Peyer's patch (tissue), 4 donors: ENCODE measurements around the gene FSIP1. TPM values are rescaled to one million over a fixed set of nuclear protein-coding genes. Genes with fewer than 3 reads are reported as not detected.

Experiments
- DNase-seq, 3 donors: peaks; one replicate each; pipeline ENCODE4 v3.0.0-alpha.2; 2017 to 2019
- H3K27ac ChIP-seq, 4 donors: fragments of 200-600 bp; sonication (generic); one replicate each; pipeline ENCODE4 v1.5.1; 2016 to 2019
- H3K27me3 ChIP-seq, 2 donors: fragments of 200-600 bp; sonication (generic); one replicate each; pipeline ENCODE4 v1.5.1; 2019
- H3K36me3 ChIP-seq, 3 donors: fragments of 200-600 bp; sonication (generic); one replicate each; pipeline ENCODE4 v1.5.1; 2016 to 2019
- H3K4me1 ChIP-seq, 4 donors: fragments of 200-600 bp; sonication (generic); one replicate each; pipeline ENCODE4 v1.5.1; 2016 to 2019
- H3K4me3 ChIP-seq, 4 donors: fragments of 200-600 bp; sonication (generic); 1 replicate in 3 of 4; 2 replicates in 1 of 4; pipeline ENCODE4 v1.5.1; 2016 to 2019; ENCODE audit warnings: mild to moderate bottlenecking in 1 of 4
- H3K9me3 ChIP-seq, 4 donors: fragments of 200-600 bp; sonication (generic); one replicate each; pipeline ENCODE4 v1.5.1; 2016 to 2019; ENCODE audit warnings: mild to moderate bottlenecking in 1 of 4
- POLR2A ChIP-seq, 2 donors: fragments of 450-650 bp; IDR thresholded peaks; one replicate each; pipeline ENCODE4 v1.5.1; 2017; ENCODE audit warnings: antibody characterized with exemption in 2 of 2, mild to moderate bottlenecking in 2 of 2, moderate library complexity in 2 of 2
- total RNA-seq, 4 donors: library from RNA; depleted of rRNA; stranded (reverse); fragments of >200 nt; gene quantifications; one replicate each; pipeline ENCODE4 v1.1.0, GENCODE V29; 2016
- TF ChIP-seq, protein P1 (sequence below), 6 experiments: fragments of 450-650 bp in 4 of 6; fragments of 200-600 bp in 2 of 6; sonication (generic) in 1 of 6; IDR thresholded peaks; one replicate each; pipeline ENCODE4 v1.5.1; 2017 to 2019; ENCODE audit warnings: antibody characterized with exemption in 6 of 6, mild to moderate bottlenecking in 3 of 6, moderate library complexity in 1 of 6

FSIP1 gene
- total RNA-seq, 4 donors from 2014 or later = not detected

GRCh38 chr15:39687965-39688364 is 94.7 kb downstream of the FSIP1 start:
- Histone ChIP-seq H3K27me3 (no peaks in the 10 kb centered on the region), H3K4me1 (peaks cover 0 to 5% (median 0%) of the 10 kb centered on the region in 4 donors), H3K36me3 (no peaks in the 10 kb centered on the region), H3K4me3 (no peak overlapping the region), H3K27ac (no peak overlapping the region), H3K9me3 (no peaks in the 10 kb centered on the region)
- no peak for TF ChIP-seq POLR2A (IDR thresholded peaks at IDR 0.05)
- TF ChIP-seq, protein P1, sequence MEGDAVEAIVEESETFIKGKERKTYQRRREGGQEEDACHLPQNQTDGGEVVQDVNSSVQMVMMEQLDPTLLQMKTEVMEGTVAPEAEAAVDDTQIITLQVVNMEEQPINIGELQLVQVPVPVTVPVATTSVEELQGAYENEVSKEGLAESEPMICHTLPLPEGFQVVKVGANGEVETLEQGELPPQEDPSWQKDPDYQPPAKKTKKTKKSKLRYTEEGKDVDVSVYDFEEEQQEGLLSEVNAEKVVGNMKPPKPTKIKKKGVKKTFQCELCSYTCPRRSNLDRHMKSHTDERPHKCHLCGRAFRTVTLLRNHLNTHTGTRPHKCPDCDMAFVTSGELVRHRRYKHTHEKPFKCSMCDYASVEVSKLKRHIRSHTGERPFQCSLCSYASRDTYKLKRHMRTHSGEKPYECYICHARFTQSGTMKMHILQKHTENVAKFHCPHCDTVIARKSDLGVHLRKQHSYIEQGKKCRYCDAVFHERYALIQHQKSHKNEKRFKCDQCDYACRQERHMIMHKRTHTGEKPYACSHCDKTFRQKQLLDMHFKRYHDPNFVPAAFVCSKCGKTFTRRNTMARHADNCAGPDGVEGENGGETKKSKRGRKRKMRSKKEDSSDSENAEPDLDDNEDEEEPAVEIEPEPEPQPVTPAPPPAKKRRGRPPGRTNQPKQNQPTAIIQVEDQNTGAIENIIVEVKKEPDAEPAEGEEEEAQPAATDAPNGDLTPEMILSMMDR (IDR thresholded peaks at IDR 0.05) = no peak
- DNase-seq = no peak

DNA sequence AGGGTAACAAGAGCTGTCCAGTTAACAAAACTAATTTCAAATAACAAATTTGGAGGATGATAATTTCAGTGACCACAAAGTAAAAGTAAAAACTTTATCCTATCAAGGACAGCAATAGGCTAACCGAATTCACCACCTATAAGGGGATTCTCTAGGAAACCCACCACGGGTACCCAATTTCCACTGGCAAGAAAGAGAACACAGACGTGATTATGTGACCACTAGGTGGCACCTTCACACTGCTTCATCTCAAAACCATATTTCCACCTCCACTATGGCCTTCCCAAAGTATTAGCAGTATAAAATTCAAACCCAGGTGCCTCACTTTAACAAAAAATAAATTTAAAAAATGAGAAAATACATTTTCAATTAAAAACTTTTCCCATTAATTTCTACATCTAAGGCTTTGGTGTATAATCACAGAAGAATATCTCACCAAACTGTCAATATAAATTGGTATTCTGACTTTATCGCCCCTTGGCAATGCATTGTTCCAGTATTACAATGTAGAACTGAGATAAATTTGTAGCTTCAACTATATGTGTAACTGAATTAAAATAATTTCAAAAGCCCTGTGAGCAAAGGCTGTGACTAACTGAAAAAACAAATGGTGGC is 96.5 kb downstream of the FSIP1 start:
- no peaks in the 10 kb centered on the region for H3K4me1 ChIP-seq
- H3K27me3 ChIP-seq = no peaks in the 10 kb centered on the region
- TF ChIP-seq, protein P1 (IDR thresholded peaks at IDR 0.05) = peak in 5 of 6 experiments; percentile 46 to 85 (median 77)
- TF ChIP-seq POLR2A (IDR thresholded peaks at IDR 0.05) = no peak
- no peak overlapping the region for H3K27ac ChIP-seq
- H3K36me3 ChIP-seq = no peaks in the 10 kb centered on the region
- no peak overlapping the region for H3K4me3 ChIP-seq
- DNase-seq = peak in 2 of 3 donors; percentile 17 to 69
- H3K9me3 ChIP-seq = no peaks in the 10 kb centered on the region

DNA sequence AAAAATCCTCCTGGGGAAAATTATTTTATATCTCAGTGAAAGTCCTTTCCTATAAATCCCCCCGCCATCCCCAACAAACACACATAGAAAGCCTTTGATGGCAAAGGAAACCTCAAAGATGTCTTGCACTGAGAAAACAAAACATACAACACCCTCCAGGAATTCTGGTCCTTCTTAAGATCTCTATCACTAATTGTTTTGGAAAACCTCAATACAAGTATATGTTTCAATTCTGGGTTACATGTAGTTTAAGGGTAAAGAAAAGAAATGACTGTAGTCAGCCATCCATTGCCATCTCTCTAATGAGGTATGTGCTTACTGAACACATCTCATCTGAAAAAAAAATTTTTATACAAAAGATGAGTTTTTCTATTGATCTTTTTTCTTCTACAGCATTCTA is 97.3 kb downstream of the FSIP1 start:
- Histone ChIP-seq H3K4me1 (no peaks in the 10 kb centered on the region), H3K27ac (no peak overlapping the region), H3K4me3 (no peak overlapping the region), H3K27me3 (no peaks in the 10 kb centered on the region), H3K9me3 (no peaks in the 10 kb centered on the region), H3K36me3 (no peaks in the 10 kb centered on the region)
- no peak for TF ChIP-seq POLR2A (IDR thresholded peaks at IDR 0.05)
- no peak for DNase-seq

- H3K27me3 ChIP-seq = no peaks in the 10 kb centered on the region
- H3K27ac ChIP-seq = no peak overlapping the region
- no peaks in the 10 kb centered on the region for H3K9me3 ChIP-seq
- H3K36me3 ChIP-seq = no peaks in the 10 kb centered on the region
- no peak overlapping the region for H3K4me3 ChIP-seq
- TF ChIP-seq, protein P1 (IDR thresholded peaks at IDR 0.05) = no peak
- no peak for TF ChIP-seq POLR2A (IDR thresholded peaks at IDR 0.05)
- H3K4me1 ChIP-seq = no peaks in the 10 kb centered on the region
- no peak for DNase-seq
Measured at GRCh38 chr15:39684233-39684632, 98.4 kb downstream of the FSIP1 start.

GRCh38 chr15:39682366-39682765 is 100.3 kb downstream of the FSIP1 start:
- H3K4me3 ChIP-seq = no peak overlapping the region
- TF ChIP-seq, protein P1 (IDR thresholded peaks at IDR 0.05) = no peak
- no peak for TF ChIP-seq POLR2A (IDR thresholded peaks at IDR 0.05)
- H3K27ac ChIP-seq = no peak overlapping the region
- H3K9me3 ChIP-seq = no peaks in the 10 kb centered on the region
- DNase-seq = no peak
- H3K27me3 ChIP-seq = no peaks in the 10 kb centered on the region
- no peaks in the 10 kb centered on the region for H3K36me3 ChIP-seq
- no peaks in the 10 kb centered on the region for H3K4me1 ChIP-seq

GRCh38 chr15:39680868-39681267 is 101.8 kb downstream of the FSIP1 start:
- Histone ChIP-seq H3K27ac (no peak overlapping the region), H3K4me3 (no peak overlapping the region)

More at GRCh38 chr15:39680868-39681267, 101.8 kb downstream of the FSIP1 start:
- no peak for DNase-seq
- Histone ChIP-seq H3K9me3 (no peaks in the 10 kb centered on the region), H3K27me3 (no peaks in the 10 kb centered on the region), H3K36me3 (no peaks in the 10 kb centered on the region), H3K4me1 (no peaks in the 10 kb centered on the region)
- TF ChIP-seq, protein P1 (IDR thresholded peaks at IDR 0.05) = no peak
- TF ChIP-seq POLR2A (IDR thresholded peaks at IDR 0.05) = no peak
